IPS-NIHi7 (cell line): ENCODE data around the gene MEI4.
"Not testable (repeated sequence)": the region's sequence is repeated elsewhere in the genome, so short reads cannot be mapped to it uniquely, and the experiment has no call there.

Experiments
- DNase-seq: peaks from one replicate; pipeline ENCODE4 v3.0.0; 2012; ENCODE audit warnings: mixed read lengths; ENCODE audit errors: extremely low spot score

MEI4 gene

DNA sequence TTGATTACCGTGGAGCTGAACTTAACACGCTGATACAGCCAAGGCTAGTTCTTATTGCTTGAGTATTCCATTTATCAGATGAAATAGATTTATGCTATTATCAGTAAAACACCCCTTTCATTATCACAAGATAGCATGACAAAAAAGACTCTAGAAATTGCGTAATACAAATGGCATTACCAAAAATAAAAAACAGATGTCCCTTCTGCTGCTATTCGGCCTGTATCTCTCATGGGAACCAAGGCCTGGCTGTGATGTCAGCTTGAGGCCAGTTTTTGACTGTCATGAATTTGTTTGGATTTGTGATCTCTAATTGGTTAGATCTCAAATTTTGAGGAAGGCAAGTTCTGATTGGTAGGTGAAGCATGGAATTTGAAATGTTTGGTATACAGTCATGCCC, 25.2 kb downstream of the MEI4 start:
- no peak for DNase-seq

DNA sequence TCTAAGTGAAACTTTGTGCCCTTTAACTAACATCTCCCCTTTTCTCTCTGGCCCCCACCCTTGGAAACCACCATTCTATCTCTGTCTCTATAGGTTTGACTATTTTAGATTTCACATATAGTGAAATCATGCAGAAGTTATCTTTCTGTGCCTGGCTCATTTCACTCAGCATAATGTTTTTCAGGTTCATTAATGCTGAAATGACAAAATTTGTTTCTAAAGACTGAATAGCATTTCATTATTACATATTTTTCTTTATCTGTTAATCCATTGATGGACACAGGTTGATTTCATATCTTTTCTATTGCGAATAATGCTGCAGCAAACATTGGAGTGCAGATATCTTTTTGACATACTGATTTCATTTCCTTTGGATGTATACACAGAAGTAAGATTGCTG, 30.7 kb downstream of the MEI4 start:
- DNase-seq, result no peak

DNA sequence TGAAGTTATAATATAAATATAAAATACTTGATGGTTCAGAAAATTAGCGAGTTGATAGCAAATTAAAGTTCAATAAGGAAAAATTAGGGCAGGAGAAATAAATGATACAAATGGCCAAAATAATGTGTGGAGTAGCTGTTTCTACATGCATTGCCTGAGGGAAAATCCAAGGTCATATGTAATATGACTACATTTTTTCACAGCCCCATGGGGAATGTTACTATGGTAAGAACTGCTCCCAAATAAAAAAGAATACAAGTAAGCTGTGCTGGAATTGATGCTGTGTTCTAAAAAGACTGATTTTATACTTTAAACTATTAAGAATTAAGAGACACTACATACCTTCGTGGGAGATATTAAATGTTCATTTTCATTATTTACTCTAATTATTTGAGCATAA, 34.1 kb downstream of the MEI4 start:
- DNase-seq, result no peak

DNA sequence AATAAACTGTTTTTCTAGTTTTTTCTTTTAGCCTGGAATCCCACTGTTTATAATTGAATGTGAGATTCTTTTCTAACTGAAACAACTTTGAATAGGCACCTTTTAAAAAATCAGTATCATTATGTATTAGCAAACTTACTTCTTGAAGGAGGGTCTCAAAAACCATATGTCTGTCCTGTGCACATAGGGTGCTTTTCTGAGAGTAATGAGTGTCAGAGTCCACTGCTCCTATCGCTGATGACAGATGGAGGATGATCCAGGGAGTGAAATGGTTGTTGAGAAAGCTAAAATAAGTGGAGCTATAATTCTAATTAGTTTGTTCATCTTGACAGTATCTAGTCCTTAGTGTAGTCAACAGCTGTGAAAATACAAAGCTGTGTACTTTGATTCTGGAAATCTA, 35.8 kb downstream of the MEI4 start:
- DNase-seq, result no peak

DNA sequence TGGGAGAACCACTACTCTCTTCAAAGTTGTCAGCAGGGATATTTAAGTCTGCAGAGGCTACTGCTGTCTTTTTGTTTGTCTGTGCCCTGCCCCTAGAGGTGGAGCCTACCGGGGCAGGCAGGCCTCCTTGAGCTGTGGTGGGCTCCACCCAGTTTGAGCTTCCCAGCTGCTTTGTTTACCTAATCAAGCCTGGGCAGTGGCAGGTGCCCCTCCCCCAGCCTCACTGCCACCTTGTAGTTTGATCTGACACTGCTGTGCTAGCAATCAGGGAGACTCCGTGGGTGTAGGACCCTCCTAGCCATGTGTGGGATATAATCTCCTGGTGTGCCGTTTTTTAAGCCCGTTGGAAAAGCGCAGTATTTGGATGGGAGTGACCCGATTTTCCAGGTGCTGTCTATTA, 47.3 kb downstream of the MEI4 start:
- DNase-seq, result not testable (repeated sequence)

DNA sequence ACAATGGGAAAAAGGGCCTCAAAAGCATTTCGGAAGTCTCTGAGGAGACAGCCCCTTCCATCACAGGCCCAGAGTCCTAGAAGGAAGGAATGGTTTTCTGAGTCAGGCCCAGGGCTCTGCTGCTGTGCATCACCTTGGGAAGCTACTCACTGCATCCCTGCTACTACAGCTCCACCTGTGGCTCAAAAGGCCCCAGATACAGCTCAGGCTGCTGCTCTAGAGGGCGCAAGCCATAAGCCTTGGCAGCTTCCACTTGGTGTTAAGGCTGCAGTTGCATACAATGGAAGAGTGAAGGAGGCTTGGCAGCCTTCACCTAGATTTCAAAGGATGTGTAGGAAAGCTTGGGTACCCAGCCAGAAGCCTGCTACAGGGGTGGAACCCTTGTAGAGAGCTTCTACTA, 54.8 kb downstream of the MEI4 start:
- no peak for DNase-seq

DNA sequence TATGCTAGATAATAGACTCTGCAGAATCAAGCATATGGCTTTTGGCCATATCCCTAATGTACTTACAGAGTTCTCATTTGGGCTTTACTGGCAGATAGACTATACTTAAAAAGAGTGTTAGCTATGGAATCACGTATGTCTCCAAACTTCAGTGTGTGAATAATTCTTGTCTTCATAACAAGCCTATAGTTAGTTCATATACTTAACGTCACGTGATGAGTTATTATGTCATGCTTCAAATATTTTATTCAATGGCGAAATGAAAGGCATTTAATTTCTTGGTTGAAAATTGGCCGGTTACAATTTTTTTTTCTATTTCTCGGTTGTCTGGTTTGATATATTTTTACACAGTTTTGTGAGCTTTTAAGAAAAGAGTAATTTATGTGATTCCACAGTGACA, 62.7 kb downstream of the MEI4 start:
- no peak for DNase-seq

DNA sequence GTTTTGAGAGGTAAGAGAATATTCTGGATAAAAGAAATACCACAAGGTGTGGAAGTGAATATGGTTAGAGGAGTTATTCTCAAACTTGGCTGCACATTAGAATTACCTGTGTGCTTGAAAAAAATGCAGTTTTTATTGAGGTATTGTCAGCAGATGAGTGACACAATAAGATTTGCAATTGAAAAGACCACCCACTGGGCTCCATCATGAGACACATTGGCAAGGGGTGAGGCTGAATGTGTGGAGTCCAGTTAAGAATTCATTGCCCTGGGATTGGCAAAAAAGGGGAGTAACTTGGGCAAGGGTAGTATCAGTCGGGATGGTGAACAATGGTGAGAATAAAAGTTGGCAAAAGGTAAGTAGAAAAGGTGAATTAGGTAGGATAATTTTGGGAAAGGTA, 63.5 kb downstream of the MEI4 start:
- DNase-seq, result no peak

DNA sequence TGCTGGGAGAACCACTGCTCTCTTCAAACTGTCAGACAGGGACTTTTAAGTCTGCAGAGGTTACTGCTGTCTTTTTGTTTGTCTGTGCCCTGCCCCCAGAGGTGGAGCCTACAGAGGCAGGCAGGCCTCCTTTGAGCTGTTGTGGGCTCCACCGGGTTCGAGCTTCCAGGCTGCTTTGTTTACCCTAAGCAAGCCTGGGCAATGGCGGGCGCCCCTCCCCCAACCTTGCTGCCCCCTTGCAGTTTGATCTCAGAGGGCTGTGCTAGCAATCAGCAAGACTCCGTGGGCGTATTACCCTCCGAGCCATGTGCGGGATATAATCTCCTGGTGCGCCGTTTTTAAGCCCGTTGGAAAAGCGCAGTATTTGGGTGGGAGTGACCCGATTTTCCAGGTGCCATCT, 83.2 kb downstream of the MEI4 start:
- DNase-seq, result not testable (repeated sequence)

DNA sequence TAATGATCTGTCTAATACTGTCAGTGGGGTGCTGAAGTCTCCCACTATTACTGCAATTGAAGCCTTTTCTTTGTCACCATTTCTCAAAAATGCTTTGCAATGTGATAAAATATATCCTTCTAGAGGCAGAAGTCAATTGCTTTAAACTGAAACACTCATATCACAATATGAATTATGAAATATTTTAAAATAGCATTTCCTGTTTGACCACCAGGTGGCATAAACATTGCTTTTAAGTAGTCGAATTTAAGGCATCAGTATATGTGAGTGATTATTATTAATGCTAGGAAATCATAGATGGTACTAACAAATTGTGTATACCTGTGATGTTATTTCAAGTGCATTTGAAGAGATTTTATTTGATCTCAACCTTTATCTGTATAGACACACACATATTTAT, 87.5 kb downstream of the MEI4 start:
- DNase-seq, result no peak

DNA sequence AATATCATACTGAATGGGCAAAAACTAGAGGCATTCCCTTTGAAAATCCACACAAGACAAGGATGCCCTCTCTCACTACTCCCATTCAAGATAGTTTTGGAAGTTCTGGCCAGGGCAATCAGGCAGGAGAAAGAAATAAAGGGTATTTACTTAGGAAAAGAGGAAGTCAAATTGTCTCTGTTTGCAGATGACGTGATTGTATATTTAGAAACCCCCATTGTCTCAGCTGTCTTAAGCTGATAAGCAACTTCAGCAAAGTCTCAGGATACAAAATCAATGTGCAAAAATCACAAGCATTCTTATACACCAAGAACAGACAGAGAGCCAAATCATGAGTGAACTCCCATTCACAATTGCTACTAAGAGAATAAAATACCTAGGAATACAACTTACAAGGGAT, 99.3 kb downstream of the MEI4 start:
- DNase-seq, result not testable (repeated sequence)

DNA sequence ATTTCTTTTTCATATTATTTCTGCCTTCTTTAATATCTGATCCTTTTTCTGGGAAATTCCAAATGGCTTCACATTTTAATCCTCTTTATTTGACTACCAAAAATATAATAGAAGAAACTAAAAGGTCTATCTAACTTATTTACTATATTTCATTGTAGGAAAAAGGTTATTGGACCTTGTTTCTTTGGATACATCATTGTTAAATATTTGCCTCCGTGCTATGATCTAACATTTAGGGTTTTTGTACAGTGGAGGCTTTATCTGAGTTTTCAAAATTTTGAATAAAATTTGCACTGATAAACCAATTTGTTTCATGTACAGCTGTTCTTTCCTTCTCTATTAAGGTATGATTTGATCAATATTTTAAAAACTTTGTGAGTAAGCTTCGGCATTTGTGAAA, 109.5 kb downstream of the MEI4 start:
- DNase-seq, result no peak

DNA sequence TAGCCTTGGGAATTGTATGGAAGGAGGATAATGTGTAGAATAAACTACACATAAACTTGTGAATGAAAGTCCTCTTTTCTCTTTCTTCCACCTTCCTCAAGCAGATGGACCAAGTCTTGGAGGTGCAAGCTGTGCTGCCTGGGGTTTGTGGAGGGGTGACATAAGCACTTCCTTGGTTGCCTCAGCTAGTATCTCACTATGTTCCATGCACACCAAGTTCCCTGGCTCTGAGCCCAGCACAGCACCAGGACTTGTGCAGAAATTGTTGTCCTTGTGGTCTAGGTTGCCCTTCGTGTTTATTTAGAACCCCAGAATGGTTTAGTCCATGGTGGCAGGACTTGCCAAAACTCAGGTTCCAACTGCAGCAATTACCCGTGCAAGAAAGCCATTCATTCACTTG, 110.3 kb downstream of the MEI4 start:
- DNase-seq, result no peak

DNA sequence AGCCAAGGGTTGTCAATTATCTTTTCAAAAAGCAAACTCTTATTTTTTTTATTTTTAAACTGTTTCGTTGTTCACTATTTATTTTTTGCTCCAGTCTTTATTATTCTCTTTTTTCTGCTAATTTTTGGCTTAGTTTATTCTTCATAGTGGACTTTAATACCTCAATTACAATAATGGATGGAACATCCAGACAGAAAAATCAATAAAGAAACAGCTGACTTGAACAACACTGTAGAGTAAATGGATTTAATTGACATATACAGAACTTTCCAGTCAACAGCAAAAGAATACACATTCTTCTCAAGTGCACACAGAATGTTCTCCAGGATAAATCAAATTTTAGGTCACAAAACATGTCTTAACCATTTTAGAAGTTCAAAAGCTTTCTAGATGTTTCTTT, 111.5 kb downstream of the MEI4 start:
- DNase-seq, result no peak

DNA sequence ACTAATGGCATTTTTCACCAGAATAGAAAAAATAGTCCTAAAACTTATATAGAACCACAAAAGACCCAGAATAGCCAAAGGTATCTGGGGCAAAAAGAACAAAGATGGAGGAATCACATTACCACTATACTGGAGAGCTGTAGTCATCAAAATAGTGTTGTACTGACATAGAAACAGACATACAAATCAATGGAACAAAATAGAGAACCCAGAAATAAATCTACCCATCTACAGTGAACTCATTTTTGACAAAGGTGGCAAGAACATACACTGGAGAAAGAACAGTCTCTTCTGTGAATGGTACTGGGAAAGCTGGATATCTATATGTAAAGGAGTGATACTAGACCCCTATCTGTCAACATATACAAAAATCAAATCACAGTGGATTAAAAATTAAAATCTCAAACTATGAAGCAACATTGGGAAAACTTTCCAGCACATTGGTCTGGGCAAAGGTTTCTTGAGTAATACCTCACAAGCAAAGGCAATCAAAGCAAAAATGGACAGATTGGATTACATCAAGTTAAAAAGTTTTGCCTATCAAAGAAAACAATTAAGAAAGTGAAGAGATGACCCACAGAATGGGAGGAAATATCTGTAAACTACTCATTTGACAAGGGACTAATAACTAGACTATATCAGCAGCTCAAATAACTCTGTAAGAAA, 120.5 kb downstream of the MEI4 start:
- no peak for DNase-seq

DNA sequence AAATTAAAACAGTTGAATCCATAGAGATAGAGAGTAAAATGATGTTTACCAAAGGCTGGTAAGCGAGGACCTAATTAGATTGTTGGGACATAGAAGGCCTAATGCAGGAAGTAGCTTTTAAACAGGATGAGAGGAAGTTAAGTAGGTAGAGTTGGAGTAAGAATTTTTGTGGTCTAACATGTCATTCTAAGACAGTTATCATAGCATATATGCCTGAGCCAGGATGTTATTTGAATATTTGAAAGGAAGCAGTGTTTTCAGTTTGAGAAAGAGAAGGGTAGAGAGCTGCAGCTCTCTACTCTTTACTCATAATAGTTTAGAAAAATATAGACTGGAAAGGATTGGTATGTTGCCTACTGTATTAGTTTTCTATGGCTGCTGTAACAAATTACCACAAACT, 121.6 kb downstream of the MEI4 start:
- DNase-seq, result no peak

DNA sequence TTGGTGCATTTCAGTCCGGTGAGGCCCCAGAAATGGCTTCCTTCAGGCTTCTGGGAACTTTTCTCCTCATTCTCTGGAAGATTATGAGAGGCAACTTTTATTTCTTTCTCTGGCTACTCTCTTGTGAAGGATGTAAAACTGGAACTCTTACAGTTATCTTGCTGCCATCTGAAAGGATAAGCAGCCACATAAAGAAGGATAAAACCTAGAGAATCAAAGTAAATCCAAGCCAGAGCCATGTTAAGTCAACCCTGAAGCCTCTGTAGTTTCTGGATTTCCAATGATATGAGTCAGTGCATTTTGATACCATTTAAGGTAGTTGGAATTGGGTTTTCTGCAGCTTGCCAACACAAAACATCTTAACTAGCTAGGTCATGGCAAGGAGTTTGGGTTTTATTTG, 123.6 kb downstream of the MEI4 start:
- DNase-seq, result no peak

DNA sequence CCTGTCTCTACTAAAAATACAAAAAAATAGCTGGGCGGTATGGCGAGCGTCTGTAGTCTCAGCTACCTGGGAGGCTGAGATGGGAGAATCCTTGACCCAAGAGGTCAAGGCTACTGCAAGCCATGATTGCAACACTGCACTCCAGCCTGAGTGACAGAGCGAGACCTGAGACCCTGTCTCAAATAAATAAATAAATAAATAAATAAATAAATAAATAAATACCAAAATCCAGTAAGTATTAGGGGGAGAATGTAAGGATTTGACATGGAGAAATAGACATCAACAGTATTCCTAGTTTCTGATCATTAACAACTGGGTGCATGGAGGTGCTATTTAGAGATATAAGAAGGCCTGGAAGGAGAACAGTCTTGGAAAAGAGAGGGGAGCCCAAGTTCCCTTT, 125.7 kb downstream of the MEI4 start:
- no peak for DNase-seq

DNA sequence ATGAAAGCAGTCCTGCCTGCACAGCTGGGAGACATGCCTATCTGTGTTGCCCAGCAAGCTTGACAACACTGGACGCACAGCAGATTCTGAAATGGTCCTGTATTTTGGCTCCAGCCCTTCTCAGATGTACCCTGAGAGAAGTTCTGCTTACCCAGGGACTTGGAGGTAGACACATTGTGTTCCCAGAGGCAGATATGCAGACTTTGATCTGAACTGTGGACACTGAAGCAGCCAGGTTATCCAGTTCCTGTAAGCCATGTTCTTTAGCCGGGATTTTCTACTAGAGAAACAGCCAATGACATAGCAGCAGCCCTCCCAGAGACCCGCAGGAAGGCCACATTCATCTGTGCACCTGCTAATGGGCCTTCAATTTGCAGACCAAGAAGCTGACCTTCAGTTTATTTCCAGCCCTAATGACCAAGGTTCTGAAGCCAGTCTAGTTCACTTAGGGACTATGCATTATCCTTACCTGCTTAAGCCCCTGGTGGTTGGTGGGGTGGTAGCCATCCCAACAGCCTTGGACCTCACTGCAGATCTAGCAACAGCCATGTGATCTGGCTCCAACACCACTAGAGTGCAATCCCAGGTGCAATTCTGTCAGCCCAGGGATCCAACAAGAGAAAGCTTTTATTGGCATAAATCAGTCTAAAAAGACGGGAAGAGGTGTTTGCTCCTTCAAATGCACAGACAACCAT, 134.2 kb downstream of the MEI4 start:
- no peak for DNase-seq

DNA sequence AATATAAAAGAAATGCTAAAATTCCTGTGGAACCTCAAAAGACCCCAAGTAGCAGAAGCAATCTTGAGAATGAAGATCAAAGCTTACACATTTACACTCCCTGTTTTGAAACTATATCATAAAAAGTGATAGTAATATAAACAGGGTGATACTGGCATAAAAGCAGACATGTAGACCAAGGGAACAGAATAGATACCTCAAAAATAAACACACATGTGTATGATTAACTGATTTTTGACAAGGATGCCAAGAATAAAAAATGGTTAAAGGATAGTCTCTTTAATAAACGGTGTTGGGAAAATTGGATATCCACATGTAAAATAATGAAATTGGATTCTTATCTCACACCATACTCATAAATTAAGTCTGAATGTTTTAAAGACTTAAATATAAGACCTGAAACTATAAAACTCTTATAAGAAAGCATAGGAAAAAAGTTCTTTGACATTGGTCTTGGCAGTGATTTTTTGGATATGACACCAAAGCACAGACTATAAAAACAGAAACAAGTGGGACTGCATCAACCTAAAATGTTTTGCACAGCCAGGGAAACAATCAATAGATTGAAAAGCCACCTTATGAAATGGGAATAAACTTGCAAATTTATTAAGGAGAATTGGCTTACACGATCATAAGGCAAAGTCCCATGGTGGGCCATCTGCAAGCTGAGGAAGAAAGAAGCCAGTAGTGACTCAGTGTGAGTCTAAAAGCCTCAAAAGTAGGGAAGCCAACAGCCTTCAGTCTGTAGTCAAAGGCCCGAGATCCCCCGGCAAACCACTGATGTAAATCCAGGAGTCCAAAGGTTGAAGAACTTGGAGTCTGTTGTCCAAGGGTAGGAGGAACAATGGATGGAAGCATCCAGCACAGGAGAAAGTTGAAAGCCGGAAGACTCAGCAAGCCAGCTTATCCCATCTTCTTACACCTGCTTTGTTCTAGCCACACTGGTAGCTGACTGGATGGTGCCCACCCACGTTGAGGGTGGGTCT, 144.3 kb downstream of the MEI4 start:
- DNase-seq, result no peak

DNA sequence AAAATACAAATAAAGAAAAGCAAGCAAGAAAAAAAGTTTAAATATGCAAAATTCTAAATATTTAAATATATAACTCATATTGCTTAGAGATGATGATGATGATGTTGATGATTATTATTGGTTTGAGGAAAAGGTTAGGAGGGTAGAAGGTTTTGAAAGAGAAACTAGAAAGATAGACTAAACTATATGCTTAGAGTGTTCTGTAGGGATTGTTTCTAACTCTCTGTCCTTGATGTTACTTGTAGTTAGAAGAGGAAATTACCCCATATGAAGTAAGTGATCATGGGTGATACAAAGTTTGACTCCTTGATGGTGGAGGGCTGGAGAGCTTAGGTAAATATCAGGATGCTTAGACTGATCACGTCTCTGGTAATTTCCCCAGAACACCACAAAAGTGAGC, 159.5 kb downstream of the MEI4 start:
- DNase-seq, result no peak

DNA sequence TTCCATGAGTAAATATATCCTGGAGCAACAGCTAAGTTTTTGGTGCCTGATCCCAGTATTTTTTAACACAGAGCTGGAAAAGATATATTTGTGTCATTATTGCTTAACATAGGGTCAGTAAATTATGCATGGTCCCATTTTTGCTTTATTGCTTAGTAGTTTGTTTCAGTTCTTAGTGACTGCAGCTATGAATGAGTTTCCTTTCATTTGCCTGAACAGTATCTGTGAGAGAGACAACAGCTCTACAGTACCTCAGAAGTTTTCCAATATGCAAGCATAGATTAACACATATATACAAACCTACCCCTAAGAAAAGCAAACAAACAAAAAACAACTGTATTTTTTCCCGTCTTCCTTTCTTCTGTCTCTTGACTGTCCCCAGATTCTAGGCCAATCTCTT, 160.3 kb downstream of the MEI4 start:
- no peak for DNase-seq

DNA sequence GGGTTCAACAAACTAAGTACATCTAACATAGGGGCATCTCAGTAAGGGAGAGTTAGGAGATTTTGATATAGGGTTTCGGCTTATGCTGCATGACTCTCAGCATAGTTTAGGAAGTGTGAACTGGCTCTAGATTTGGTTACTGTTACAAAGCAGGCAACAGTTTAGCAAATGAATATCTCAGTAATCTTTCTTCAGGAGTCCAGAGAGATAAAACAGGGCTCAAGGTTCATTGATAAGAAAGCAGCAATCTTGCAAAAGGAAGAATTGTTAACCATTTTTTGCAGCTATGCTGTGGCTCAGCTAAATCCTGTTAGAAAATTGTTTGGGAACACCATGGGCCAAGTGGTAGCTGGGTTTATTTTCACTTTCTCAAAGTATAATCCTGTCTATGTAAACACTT, 161.3 kb downstream of the MEI4 start:
- DNase-seq, result no peak
